Spleen (tissue), 11 donors: Measurements from ENCODE around the gene NBPF26. TPM values are rescaled to one million over a fixed set of nuclear protein-coding genes. Genes with fewer than 3 reads are reported as not detected.
"Not testable (repeated sequence)": the region's sequence is repeated elsewhere in the genome, so short reads cannot be mapped to it uniquely, and the experiment has no call there.

Source experiments
- DNase-seq: peaks from one replicate; pipeline ENCODE4 v3.0.0-alpha.2; 2020
- H3K27ac ChIP-seq, 8 donors: fragments of 200-600 bp; sonication (generic) in 7 of 8; 1 replicate in 4 of 8; 2 replicates in 4 of 8; pipeline versions ENCODE4 v1.5.0 to v1.8.0; 2016 to 2021; ENCODE audit warnings: inconsistent platforms in 4 of 8, mild to moderate bottlenecking in 4 of 8, moderate library complexity in 1 of 8
- H3K27me3 ChIP-seq, 7 donors: fragments of 200-600 bp; sonication (generic) in 6 of 7; replicated peaks in 1 of 7; 1 replicate in 4 of 7; 2 replicates in 3 of 7; pipeline versions ENCODE4 v1.5.0 to v1.8.0; 2016 to 2021; ENCODE audit warnings: inconsistent platforms in 3 of 7, mild to moderate bottlenecking in 1 of 7
- H3K36me3 ChIP-seq, 6 donors: fragments of 200-600 bp; sonication (generic) in 5 of 6; 1 replicate in 4 of 6; 2 replicates in 2 of 6; pipeline versions ENCODE4 v1.5.0 to v1.8.0; 2016 to 2021; ENCODE audit warnings: inconsistent platforms in 2 of 6
- H3K4me1 ChIP-seq, 6 donors: fragments of 200-600 bp; sonication (generic) in 5 of 6; 1 replicate in 3 of 6; 2 replicates in 3 of 6; pipeline versions ENCODE4 v1.5.0 to v1.8.0; 2016 to 2021; ENCODE audit warnings: inconsistent platforms in 3 of 6
- H3K4me3 ChIP-seq, 8 donors: fragments of 200-600 bp; sonication (generic) in 7 of 8; 1 replicate in 4 of 8; 2 replicates in 4 of 8; pipeline versions ENCODE4 v1.5.0 to v1.8.0; 2016 to 2021; ENCODE audit warnings: inconsistent platforms in 4 of 8, mild to moderate bottlenecking in 4 of 8, moderate library complexity in 2 of 8
- H3K9me3 ChIP-seq, 8 donors: fragments of 200-600 bp; sonication (generic) in 7 of 8; 1 replicate in 4 of 8; 2 replicates in 4 of 8; pipeline versions ENCODE4 v1.5.0 to v1.8.0; 2016 to 2021; ENCODE audit warnings: inconsistent platforms in 4 of 8
- CTCF ChIP-seq, 11 experiments: fragments of 200-600 bp in 7 of 11; fragments of 450-650 bp in 4 of 11; sonication (generic) in 4 of 11; IDR thresholded peaks in 8 of 11; conservative IDR thresholded peaks in 3 of 11; 1 replicate in 7 of 11; 2 replicates in 4 of 11; pipeline versions ENCODE4 v1.4.0 to v1.8.0; 2016 to 2021; ENCODE audit warnings: antibody characterized with exemption in 11 of 11, inconsistent platforms in 4 of 11, mild to moderate bottlenecking in 1 of 11
- POLR2AphosphoS5 ChIP-seq, 3 donors: sonication (generic); formaldehyde crosslinking; IDR thresholded peaks; one replicate each; pipeline ENCODE4 v1.5.1; 2017; ENCODE audit warnings: antibody characterized with exemption in 3 of 3
- WGBS, 5 donors: extraction: QIAGEN DNeasy Blood & Tissue Kit in 3 of 5; methylation state at CpG; one replicate each; pipeline versions ENCODE4 v1.1.5 to v1.1.7; 2013 to 2018; 5-methylcytosine and 5-hydroxymethylcytosine counted together
- intact Hi-C: fragments of 100-400 bp; cut with DNase I; formaldehyde crosslinking; loops from one replicate; pipeline ENCODE4 v1.15.0; 2023; ENCODE audit warnings: low total_unique reads
- polyA plus RNA-seq, 3 donors: library from polyadenylated mRNA; stranded (reverse); fragments of 200-250 nt; gene quantifications; one replicate each; pipeline ENCODE4 v1.2.1, GENCODE V29; 2013
- total RNA-seq, 7 donors: library from RNA; depleted of rRNA in 3 of 7; stranded (reverse); fragments of >200 nt in 3 of 7; fragmentation: NEBNext Ultra II Directional in 4 of 7; extraction: Animal tissue kit (Norgen Biotek cat#: 25700) in 4 of 7; gene quantifications; one replicate each; pipeline versions ENCODE4 v1.1.0 to v1.2.1, GENCODE V29; 2016 to 2021
- donor health status: healthy with polysubstance abuse.
- donor health status: DM: no; HTN: no; CAD: no; lungs with moderate emphysema.
- donor health status: DM: no; HTN: no; CAD: no.
- donor health status: Bipolar disorder and iron deficiency.
- donor health status: healthy.
- donor health status: DM: no; HTN: no; CAD: no.
- donor health status: DM: yes; HTN: yes; CAD: no.

The NBPF26 gene
- total and polyA plus RNA-seq, 10 donors, result 1.5 to 42.0 (median 27.3) TPM

GRCh38 chr1:120769090-120769489 is 45.3 kb downstream of the NBPF26 start:
- H3K4me3 ChIP-seq, result not testable (repeated sequence)

DNA sequence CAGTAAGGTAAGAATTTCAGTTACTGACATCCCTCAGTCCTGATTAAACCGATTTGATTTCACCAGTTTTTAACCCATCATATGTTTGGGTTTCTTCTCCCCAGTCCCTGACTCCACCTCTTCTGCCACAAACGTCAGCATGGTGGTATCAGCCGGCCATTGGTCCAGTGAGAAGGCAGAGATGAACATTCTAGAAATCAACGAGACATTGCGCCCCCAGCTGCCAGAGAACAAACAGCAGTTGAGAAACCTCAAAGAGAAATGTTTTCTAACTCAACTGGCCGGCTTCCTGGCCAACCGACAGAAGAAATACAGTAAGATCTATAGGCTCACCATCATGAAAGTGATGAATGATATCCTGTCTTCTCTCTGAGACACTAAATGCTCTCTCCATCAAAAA is 81.7 kb downstream of the NBPF26 start:
- DNase-seq, H3K4me3 ChIP-seq, intact Hi-C loops, H3K27ac ChIP-seq, H3K27me3 ChIP-seq, H3K36me3 ChIP-seq, H3K4me1 ChIP-seq, H3K9me3 ChIP-seq: not testable (repeated sequence)
- WGBS, 5 donors, result 17 to 66% (median 50%) methylated on average over 7 of the region's 7 CpGs

More at GRCh38 chr1:120769090-120769489, 45.3 kb downstream of the NBPF26 start:
- intact Hi-C loops, H3K27ac ChIP-seq, H3K27me3 ChIP-seq, H3K9me3 ChIP-seq, H3K36me3 ChIP-seq, H3K4me1 ChIP-seq, DNase-seq: not testable (repeated sequence)
- 16 to 40% (median 30%) methylated on average over 2 of the region's 3 CpGs; no CpG with 5 or more reads in 2 of the 5 donors for WGBS, 5 donors

DNA sequence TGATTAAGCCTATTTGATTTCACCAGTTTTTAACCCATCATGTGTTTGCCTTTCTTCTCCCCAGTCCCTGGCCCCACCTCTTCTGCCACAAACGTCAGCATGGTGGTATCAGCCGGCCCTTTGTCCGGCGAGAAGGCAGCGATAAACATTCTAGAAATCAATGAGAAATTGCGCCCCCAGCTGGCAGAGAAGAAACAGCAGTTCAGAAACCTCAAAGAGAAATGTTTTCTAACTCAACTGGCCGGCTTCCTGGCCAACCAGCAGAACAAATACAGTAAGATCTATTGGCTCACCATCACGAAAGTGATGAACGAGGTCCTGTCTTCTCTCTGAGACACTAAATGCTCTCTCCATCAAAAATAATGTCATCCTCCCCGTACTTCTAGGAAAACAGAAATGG is 88.1 kb downstream of the NBPF26 start:
- H3K4me1 ChIP-seq, H3K4me3 ChIP-seq, H3K27me3 ChIP-seq, H3K9me3 ChIP-seq, H3K27ac ChIP-seq, intact Hi-C loops, H3K36me3 ChIP-seq: not testable (repeated sequence)
- WGBS, 5 donors, result 0 to 15% (median 12%) methylated on average over 1 to 10 of the region's 10 CpGs
- peak; percentile 41 for DNase-seq
- TF ChIP-seq CTCF (IDR thresholded peaks at IDR 0.05 in 8 of 11, conservative IDR thresholded peaks at IDR 0.05 in 3 of 11), result peak in 6 of 11 experiments; percentile 12 to 53 (median 50)

DNA sequence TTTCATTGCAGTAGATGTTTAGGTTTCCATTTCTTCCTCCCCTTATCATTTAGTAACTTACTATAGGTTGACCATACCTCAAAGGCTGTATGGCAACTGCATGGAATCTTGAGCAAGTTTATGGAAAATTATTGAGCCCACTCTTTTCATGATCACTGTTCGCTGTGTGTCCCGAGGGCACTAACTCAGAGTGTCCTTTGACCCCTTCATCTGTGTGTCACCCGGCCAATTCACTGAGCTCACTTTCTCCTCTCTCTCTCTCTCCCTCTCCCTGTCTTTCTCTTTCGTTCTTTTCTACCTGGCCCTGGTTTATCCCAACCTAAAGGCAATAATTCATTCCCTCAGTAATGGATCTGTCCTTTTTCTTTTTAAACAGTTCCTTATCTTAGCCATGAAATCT is 101.3 kb downstream of the NBPF26 start:
- 90 to 92% methylated on average over 4 of the region's 4 CpGs; no CpG with 5 or more reads in 3 of the 5 donors for WGBS, 5 donors
- H3K4me1 ChIP-seq, H3K27me3 ChIP-seq, H3K9me3 ChIP-seq, H3K36me3 ChIP-seq, H3K4me3 ChIP-seq, intact Hi-C loops, DNase-seq, H3K27ac ChIP-seq: not testable (repeated sequence)

GRCh38 chr1:120826623-120827022 is 102.9 kb downstream of the NBPF26 start:
- H3K4me1 ChIP-seq, H3K36me3 ChIP-seq, intact Hi-C loops, H3K9me3 ChIP-seq, H3K27me3 ChIP-seq, H3K4me3 ChIP-seq, H3K27ac ChIP-seq, DNase-seq: not testable (repeated sequence)
- WGBS, 5 donors, result no CpG with 5 or more reads among the region's 4 CpGs

- H3K4me3 ChIP-seq, result peak overlapping the region in 5 of 8 donors; percentile 41 to 64 (median 49)
- H3K27ac ChIP-seq, result peak overlapping the region in 6 of 8 donors; percentile 62 to 91 (median 82)
- WGBS, 5 donors, result 0 to 1% (median 0%) methylated on average over 4 to 49 of the region's 49 CpGs; no CpG with 5 or more reads in 1 of the 5 donors
- H3K27me3 ChIP-seq, H3K36me3 ChIP-seq, H3K9me3 ChIP-seq, intact Hi-C loops, H3K4me1 ChIP-seq: not testable (repeated sequence)
- TF ChIP-seq POLR2AphosphoS5 (IDR thresholded peaks at IDR 0.05) (peak in 2 of 3 donors; percentile 58 to 71), CTCF (IDR thresholded peaks at IDR 0.05 in 8 of 11, conservative IDR thresholded peaks at IDR 0.05 in 3 of 11) (peak in 5 of 11 experiments; percentile 0 to 50 (median 35))
- DNase-seq, result peak; percentile 89
Measured at GRCh38 chr1:120844186-120844944, 120.6 kb downstream of the NBPF26 start.

DNA sequence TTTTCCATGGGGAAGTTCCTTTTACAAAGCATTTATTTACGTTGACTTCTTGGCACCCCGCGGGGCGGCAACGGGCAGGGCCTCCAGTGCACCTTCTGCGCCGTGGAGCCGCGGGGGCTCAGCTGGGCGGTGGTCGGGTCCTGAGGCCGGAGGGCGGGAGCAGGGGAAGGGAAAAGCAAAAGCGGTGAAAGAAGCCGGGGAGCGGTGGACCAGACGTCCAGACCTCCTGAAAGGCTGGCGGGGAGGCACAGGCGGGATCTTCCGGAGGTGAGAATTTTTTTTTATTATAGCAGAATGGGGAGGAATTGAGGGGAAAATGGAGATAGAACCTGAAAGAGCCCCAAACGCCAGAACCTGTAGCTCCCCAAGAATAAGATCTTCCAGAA is 121.2 kb downstream of the NBPF26 start:
- H3K9me3 ChIP-seq, H3K36me3 ChIP-seq, intact Hi-C loops, H3K27me3 ChIP-seq, H3K4me1 ChIP-seq: not testable (repeated sequence)
- peak overlapping the region in 2 of 8 donors; percentile 50 to 64 for H3K4me3 ChIP-seq
- peak; percentile 56 for DNase-seq
- WGBS, 5 donors, result 4 to 10% (median 9%) methylated on average over 10 to 15 of the region's 21 CpGs; no CpG with 5 or more reads in 2 of the 5 donors
- H3K27ac ChIP-seq, result peak overlapping the region in 2 of 8 donors; percentile 84 to 91
